ENCODE measurements around the gene TCN1.

DNA sequence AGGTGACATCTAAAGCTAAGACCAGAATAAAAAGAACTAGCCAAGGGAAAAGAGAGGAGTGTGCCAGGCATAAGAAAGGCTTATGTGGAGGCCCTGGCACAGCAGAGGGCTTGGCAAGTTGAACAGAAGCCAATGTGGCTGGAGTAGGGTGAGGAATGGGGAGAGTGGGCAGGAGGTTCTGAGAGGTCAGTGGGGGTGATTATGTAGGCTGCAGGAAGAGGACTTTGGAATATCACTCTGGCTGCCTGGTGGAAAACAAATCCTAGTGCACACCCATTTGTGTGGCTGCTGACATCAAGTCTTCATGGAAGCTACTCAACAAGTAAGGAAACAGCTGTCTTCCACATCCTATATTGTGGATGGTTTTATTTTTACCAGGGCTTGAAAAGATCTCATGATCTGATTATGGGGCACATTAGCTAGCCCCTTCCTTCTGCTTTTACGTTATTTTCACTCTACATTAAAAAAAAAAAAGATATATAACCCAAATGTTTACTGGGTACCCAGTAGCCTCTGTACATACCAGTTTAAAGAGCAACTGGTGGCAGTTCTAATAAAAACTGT, 59.2 kb downstream of the TCN1 start:
- TF ChIP-seq POLR2A (IDR thresholded peaks at IDR 0.05): no peak
- TF ChIP-seq, protein P1, sequence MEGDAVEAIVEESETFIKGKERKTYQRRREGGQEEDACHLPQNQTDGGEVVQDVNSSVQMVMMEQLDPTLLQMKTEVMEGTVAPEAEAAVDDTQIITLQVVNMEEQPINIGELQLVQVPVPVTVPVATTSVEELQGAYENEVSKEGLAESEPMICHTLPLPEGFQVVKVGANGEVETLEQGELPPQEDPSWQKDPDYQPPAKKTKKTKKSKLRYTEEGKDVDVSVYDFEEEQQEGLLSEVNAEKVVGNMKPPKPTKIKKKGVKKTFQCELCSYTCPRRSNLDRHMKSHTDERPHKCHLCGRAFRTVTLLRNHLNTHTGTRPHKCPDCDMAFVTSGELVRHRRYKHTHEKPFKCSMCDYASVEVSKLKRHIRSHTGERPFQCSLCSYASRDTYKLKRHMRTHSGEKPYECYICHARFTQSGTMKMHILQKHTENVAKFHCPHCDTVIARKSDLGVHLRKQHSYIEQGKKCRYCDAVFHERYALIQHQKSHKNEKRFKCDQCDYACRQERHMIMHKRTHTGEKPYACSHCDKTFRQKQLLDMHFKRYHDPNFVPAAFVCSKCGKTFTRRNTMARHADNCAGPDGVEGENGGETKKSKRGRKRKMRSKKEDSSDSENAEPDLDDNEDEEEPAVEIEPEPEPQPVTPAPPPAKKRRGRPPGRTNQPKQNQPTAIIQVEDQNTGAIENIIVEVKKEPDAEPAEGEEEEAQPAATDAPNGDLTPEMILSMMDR (IDR thresholded peaks at IDR 0.05): no peak
- no peak for TF ChIP-seq POLR2AphosphoS5 (IDR thresholded peaks at IDR 0.05)

All from upper lobe of left lung (tissue), 4 donors.